ENCODE data around the gene SMYD3. TPM values are rescaled to one million over a fixed set of nuclear protein-coding genes. Genes with fewer than 3 reads are reported as not detected.

The SMYD3 gene
- total and polyA plus RNA-seq, 9 of the 15 experiments (the other 6 are each of a cell fraction or from before 2014, with no cell fraction given) = 128 to 440 (median 197) TPM

- TF ChIP-seq MYBL2 (IDR thresholded peaks at IDR 0.05; ENCODE audit: low read depth) = no peak
- TF ChIP-seq MYBL2 (CRISPR knock-in tag; IDR thresholded peaks at IDR 0.05; ENCODE audit: borderline replicate concordance) = no peak
- TF ChIP-seq ELK1 (CRISPR knock-in tag; IDR thresholded peaks at IDR 0.05) = no peak
These were observed 709.3 kb downstream of the SMYD3 start (continued) for GRCh38 chr1:245797592-245798348.

GRCh38 chr1:245791410-245792312 lies 715.4 kb downstream of the SMYD3 start:
- WGBS (ENCODE audit: insufficient coverage, low coverage, missing lambda C conversion rate) = 18% methylated on average over 10 of the region's 10 CpGs
- peak in 3 of 4 experiments; percentile 29 to 75 (median 52) for DNase-seq (ENCODE audit: extremely low read depth in 1 of 4, low spot score in 3 of 4)
- Histone ChIP-seq H3K27ac (ENCODE audit: extremely low read depth, low read depth, low read length) (no peak overlapping the region), H3K9ac (ENCODE audit: insufficient read depth in 1 of 2, low read depth in 2 of 2, low read length in 2 of 2) (no peak overlapping the region), H3K4me1 (replicated peaks in 1 of 2; ENCODE audit: control insufficient read depth in 2 of 2, insufficient read depth in 2 of 2, low read length in 2 of 2) (peaks cover 3 to 15% of the 10 kb centered on the region in 2 experiments; a peak in 3 of 5 replicates), H4K20me1 (replicated peaks; ENCODE audit: control insufficient read depth, insufficient read depth, low read length) (0 out of 2 replicates have a peak, but pooled peaks cover 11% of the 10 kb centered on the region), H3K9me3 (replicated peaks; ENCODE audit: control insufficient read depth, insufficient read depth, low read depth, low read length) (no peaks in the 10 kb centered on the region), H3K4me3 (no peak overlapping the region), H3K36me3 (ENCODE audit: control insufficient read depth, insufficient read depth, low read length) (peaks cover 43% of the 10 kb centered on the region; the same call in 1 of the 3 replicates), H3K79me2 (ENCODE audit: control insufficient read depth, insufficient read depth, low read length) (no peaks in the 10 kb centered on the region), H2AFZ (ENCODE audit: low read depth, low read length) (no peak overlapping the region), H3K27me3 (ENCODE audit: control insufficient read depth in 2 of 2, insufficient read depth in 2 of 2, low read length in 2 of 2) (no peaks in the 10 kb centered on the region), H3K9me1 (ENCODE audit: control insufficient read depth, insufficient read depth, low read length) (peaks cover 3% of the 10 kb centered on the region), H3K4me2 (ENCODE audit: insufficient read depth, low read length) (no peak overlapping the region)
- ChIA-PET POLR2A (interaction anchor here (0.5 to 1.1 kb wide), 6 partner anchors 11 to 1140 kb away, joined by 3 to 6 read pairs (median 4); no protein-coding TSS in a partner anchor), CTCF (ENCODE audit: low intra/inter-chr PET ratio) (no interaction called here)
- no TSS peak for BruUV-seq (replicated peaks)
- peak; percentile 55 for FAIRE-seq
- intact Hi-C loops (cut with micrococcal nuclease) = no loop called here
- in situ Hi-C loops (cut with MboI) = no loop called here
- peak; percentile 90 for ATAC-seq
- TF ChIP-seq MEF2A (IDR thresholded peaks at IDR 0.05; ENCODE audit: control insufficient read depth, low read depth, low read length) = peak; percentile 77; the same call in 1 of the 2 replicates
- TF ChIP-seq MTA3 (IDR thresholded peaks at IDR 0.05; ENCODE audit: borderline replicate concordance) = 0 out of 2 replicates have a peak, but pooled peaks have one; percentile 11
- no peak for TF ChIP-seq KLF13 (tag; IDR thresholded peaks at IDR 0.05; ENCODE audit: borderline replicate concordance, low read depth)
- peak; percentile 67 for TF ChIP-seq MYBL2 (IDR thresholded peaks at IDR 0.05; ENCODE audit: low read depth)
- no peak for TF ChIP-seq MYBL2 (CRISPR knock-in tag; IDR thresholded peaks at IDR 0.05; ENCODE audit: borderline replicate concordance)
- peak in 1 of 2 experiments; percentile 43; a peak in 1 of 4 replicates for TF ChIP-seq ZNF639 (CRISPR knock-in tag; conservative IDR thresholded peaks at IDR 0.05 in 1 of 2, IDR thresholded peaks at IDR 0.05 in 1 of 2)
- 0 out of 2 replicates have a peak, but pooled peaks have one; percentile 61 for TF ChIP-seq ZBTB9 (CRISPR knock-in tag; IDR thresholded peaks at IDR 0.05)
- no peak for TF ChIP-seq CBX8 (IDR thresholded peaks at IDR 0.05; ENCODE audit: borderline replicate concordance, extremely low read depth, low read depth, low read length, poor library complexity, severe bottlenecking)
- no peak for TF ChIP-seq RBM34 (IDR thresholded peaks at IDR 0.05; ENCODE audit: borderline replicate concordance, insufficient read depth, low read length)
- TF ChIP-seq ZNF766 (CRISPR knock-in tag; conservative IDR thresholded peaks at IDR 0.05) = no peak; the same call in 1 of the 2 replicates

Data from K562 (cell line).